Activated T-cell treated with anti-CD3 and anti-CD28 coated beads, Interleukin-2, amount 50 U/mL, for 72 hours (primary cell): Measurements from ENCODE around the gene B3GNT7. TPM values are rescaled to one million over a fixed set of nuclear protein-coding genes. Genes with fewer than 3 reads are reported as not detected.
"Not testable (repeated sequence)": the region's sequence is repeated elsewhere in the genome, so short reads cannot be mapped to it uniquely, and the experiment has no call there.

Experiments used
- ATAC-seq, 2 donors: fragments of 150-1000 bp; cut with Tn5 transposase; replicated peaks in 1 of 2; 2 replicates each; pipeline ENCODE4 v1.10.0; 2021; ENCODE audit warnings: moderate library complexity in 2 of 2, mild to moderate bottlenecking in 1 of 2
- DNase-seq, 2 donors: peaks; one replicate each; pipeline ENCODE4 v3.0.0; 2021 to 2022; ENCODE audit warnings: mixed read lengths in 1 of 2
- H3K27ac Mint-ChIP-seq: one replicate; pipeline ENCODE4 v1.8.0; 2022; ENCODE audit warnings: mild to moderate bottlenecking, moderate library complexity, mixed read lengths
- H3K27me3 Mint-ChIP-seq: one replicate; pipeline ENCODE4 v1.8.0; 2022; ENCODE audit warnings: low read depth, mixed read lengths
- H3K36me3 Mint-ChIP-seq, 2 donors: one replicate each; pipeline ENCODE4 v1.8.0; 2022; ENCODE audit warnings: mixed read lengths in 2 of 2, mild to moderate bottlenecking in 1 of 2; ENCODE audit not compliant: insufficient read depth in 2 of 2
- H3K4me1 Mint-ChIP-seq: one replicate; pipeline ENCODE4 v1.8.0; 2022; ENCODE audit warnings: low read depth, mixed read lengths
- H3K4me3 Mint-ChIP-seq, 2 donors: one replicate each; pipeline ENCODE4 v1.8.0; 2022; ENCODE audit warnings: mild to moderate bottlenecking in 2 of 2, mixed read lengths in 2 of 2, moderate library complexity in 2 of 2
- H3K9me3 Mint-ChIP-seq, 2 donors: one replicate each; pipeline ENCODE4 v1.8.0; 2022; ENCODE audit warnings: mixed read lengths in 2 of 2
- total RNA-seq, 2 donors: library from RNA; stranded (reverse); gene quantifications; one replicate each; pipeline ENCODE4 v1.2.3, GENCODE V29; 2022

The B3GNT7 gene
- total RNA-seq, 2 donors from 2014 or later = 0.34 to 0.76 TPM

GRCh38 chr2:231407686-231408085 is 12.2 kb downstream of the B3GNT7 start:
- peaks cover 12% of the 10 kb centered on the region for H3K4me1 Mint-ChIP-seq
- H3K9me3 Mint-ChIP-seq, H3K27ac Mint-ChIP-seq, ATAC-seq, H3K4me3 Mint-ChIP-seq, DNase-seq: not testable (repeated sequence)
- peaks cover 3 to 10% of the 10 kb centered on the region in 2 donors for H3K36me3 Mint-ChIP-seq
- H3K27me3 Mint-ChIP-seq = peaks cover 21% of the 10 kb centered on the region

DNA sequence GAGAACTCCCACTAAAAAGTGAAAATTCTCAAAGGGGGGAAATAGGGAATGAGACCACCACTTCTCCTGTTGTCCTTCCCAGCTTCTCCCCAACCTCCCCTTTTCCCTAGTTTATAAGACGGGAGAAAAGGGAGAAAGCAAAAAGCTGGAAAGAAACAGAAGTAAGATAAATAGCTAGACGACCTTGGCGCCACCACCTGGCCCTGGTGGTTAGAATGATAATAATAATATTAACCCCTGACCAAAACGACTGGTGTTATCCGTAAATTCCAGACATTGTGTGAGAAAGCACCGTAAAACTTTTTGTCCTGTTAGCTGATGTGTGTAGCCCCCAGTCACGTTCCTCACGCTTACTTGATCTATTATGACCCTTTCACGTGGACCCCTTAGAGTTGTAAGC is 12.8 kb downstream of the B3GNT7 start:
- not testable (repeated sequence) for H3K4me3 Mint-ChIP-seq, H3K9me3 Mint-ChIP-seq, H3K27ac Mint-ChIP-seq, ATAC-seq, DNase-seq
- Mint-ChIP-seq H3K4me1 (peaks cover 12% of the 10 kb centered on the region), H3K27me3 (peaks cover 24% of the 10 kb centered on the region), H3K36me3 (peaks cover 3 to 10% of the 10 kb centered on the region in 2 donors)

DNA sequence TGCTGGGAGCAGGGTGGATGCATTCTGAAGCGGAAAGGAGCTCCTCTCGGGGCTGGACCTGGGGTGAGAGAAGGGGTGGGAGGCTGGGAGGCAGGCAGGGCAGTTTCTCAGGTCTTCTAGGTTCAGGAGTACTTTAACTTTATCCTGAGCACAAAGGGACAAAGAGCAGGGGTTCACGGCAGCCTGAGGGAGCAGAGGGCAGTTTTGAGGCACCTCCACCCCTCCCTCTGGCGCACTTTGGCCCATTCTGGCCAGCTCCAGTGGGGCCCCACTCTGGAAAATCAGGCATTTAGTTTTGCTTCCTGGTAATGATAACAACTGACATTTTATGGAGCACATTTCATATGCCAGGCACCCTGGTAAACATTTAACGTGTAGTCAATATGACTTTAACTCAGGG is 14.3 kb downstream of the B3GNT7 start:
- H3K4me3 Mint-ChIP-seq = no peak overlapping the region
- no peaks in the 10 kb centered on the region for H3K9me3 Mint-ChIP-seq
- no peak overlapping the region for H3K27ac Mint-ChIP-seq
- peaks cover 3 to 10% of the 10 kb centered on the region in 2 donors for H3K36me3 Mint-ChIP-seq
- peaks cover 33% of the 10 kb centered on the region for H3K27me3 Mint-ChIP-seq
- DNase-seq (no peak), ATAC-seq (no peak)
- H3K4me1 Mint-ChIP-seq = peaks cover 12% of the 10 kb centered on the region

DNA sequence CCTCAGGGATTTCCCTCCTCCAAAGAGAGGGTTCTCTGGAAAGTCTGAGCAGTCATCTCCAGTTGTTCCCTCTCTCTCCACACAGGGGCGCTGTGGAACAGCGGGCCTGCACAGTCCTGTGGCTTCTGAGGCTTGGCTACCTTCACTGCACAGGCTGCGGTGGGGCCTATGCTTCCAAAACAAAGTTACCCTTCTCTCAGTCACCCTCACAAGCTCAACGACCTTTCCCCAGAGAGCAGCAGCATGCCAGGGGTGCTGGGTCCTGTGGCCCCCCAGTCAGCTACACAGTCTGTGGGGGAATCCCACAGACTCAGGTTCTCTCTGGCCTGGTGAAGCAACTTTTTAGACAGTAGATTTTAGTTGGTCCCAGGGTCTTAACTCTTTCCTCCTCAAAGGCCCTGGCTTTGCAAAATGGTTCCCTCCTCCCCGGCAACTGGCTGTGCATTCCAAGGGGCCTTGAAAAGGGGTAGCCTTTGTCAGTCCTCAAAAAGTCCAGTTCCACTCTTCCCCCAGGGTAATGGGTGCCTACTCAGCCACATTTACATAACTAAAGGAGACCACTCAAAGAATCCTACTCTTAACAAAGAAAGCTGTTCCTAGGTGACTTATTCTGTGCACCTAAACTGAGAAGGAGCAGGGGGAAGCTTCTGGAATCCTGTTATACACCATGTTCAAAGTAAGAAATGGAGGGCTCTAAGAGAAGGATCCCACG is 14.9 kb downstream of the B3GNT7 start:
- Mint-ChIP-seq H3K9me3 (no peaks in the 10 kb centered on the region), H3K4me3 (no peak overlapping the region), H3K36me3 (peaks cover 3 to 10% of the 10 kb centered on the region in 2 donors), H3K4me1 (peaks cover 7% of the 10 kb centered on the region), H3K27ac (no peak overlapping the region), H3K27me3 (peaks cover 33% of the 10 kb centered on the region)
- ATAC-seq (no peak), DNase-seq (no peak)

- DNase-seq = no peak
- peak overlapping the region; percentile 65 to 79 for H3K4me3 Mint-ChIP-seq
- H3K27ac Mint-ChIP-seq = no peak overlapping the region
- H3K36me3 Mint-ChIP-seq = peaks cover 3 to 10% of the 10 kb centered on the region in 2 donors
- no peaks in the 10 kb centered on the region for H3K9me3 Mint-ChIP-seq
- no peak for ATAC-seq
- peaks cover 33% of the 10 kb centered on the region for H3K27me3 Mint-ChIP-seq
- H3K4me1 Mint-ChIP-seq = no peaks in the 10 kb centered on the region
Measured at GRCh38 chr2:231411237-231411636, 15.7 kb downstream of the B3GNT7 start.

- peaks cover 33% of the 10 kb centered on the region for H3K27me3 Mint-ChIP-seq
- H3K27ac Mint-ChIP-seq = no peak overlapping the region
- no peaks in the 10 kb centered on the region for H3K4me1 Mint-ChIP-seq
- H3K9me3 Mint-ChIP-seq = no peaks in the 10 kb centered on the region
- peak overlapping the region; percentile 65 to 79 for H3K4me3 Mint-ChIP-seq
- peaks cover 3 to 10% of the 10 kb centered on the region in 2 donors for H3K36me3 Mint-ChIP-seq
- ATAC-seq (peak; percentile 99), DNase-seq (peak; percentile 82 to 86)
Measured at GRCh38 chr2:231411831-231412617, 16.5 kb downstream of the B3GNT7 start.

DNA sequence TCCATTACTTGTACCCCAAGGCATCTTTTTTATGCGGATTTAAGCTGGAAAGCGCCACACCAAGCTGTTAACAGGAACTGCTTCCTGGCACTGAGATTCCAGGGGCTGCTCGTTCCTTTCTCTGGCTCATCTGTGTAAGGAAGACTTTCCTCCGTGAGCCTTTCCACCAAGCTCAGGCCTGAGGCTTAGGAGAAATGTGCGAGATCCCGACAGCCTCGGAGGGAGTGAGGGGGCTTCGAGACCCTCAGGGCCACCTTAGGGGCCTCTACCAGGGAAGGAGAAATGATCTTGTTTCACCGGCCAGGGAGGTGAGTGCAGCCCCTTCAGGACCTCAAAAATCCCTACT is 17.1 kb downstream of the B3GNT7 start:
- H3K27me3 Mint-ChIP-seq = peaks cover 33% of the 10 kb centered on the region
- no peaks in the 10 kb centered on the region for H3K4me1 Mint-ChIP-seq
- no peak overlapping the region for H3K27ac Mint-ChIP-seq
- ATAC-seq = no peak
- no peak for DNase-seq
- H3K4me3 Mint-ChIP-seq = peak overlapping the region; percentile 33 to 54
- no peaks in the 10 kb centered on the region for H3K9me3 Mint-ChIP-seq
- H3K36me3 Mint-ChIP-seq = peaks cover 3 to 10% of the 10 kb centered on the region in 2 donors

DNA sequence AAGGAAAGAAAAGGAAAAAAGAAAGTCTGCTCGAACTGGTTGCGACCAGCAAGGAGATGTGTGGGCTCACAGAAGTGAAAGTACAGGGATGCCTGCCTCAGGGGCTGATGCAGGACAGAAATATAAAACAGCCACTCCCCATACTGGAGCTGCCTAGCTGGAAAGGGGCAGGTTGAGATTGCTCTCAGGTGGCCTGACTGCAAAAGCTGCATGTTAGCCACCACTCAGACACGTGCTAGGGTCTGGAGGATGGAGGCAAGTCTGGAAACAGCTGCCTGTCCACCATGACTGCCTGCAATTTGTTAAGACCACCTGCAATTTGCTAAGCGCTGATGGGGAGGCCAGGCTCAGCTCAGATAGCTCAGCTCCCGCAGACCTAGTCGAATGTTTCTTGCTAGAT is 17.9 kb downstream of the B3GNT7 start:
- H3K4me3 Mint-ChIP-seq = no peak overlapping the region
- DNase-seq (no peak), ATAC-seq (no peak)
- no peaks in the 10 kb centered on the region for H3K4me1 Mint-ChIP-seq
- no peaks in the 10 kb centered on the region for H3K9me3 Mint-ChIP-seq
- peaks cover 3 to 10% of the 10 kb centered on the region in 2 donors for H3K36me3 Mint-ChIP-seq
- peaks cover 33% of the 10 kb centered on the region for H3K27me3 Mint-ChIP-seq
- H3K27ac Mint-ChIP-seq = no peak overlapping the region

DNA sequence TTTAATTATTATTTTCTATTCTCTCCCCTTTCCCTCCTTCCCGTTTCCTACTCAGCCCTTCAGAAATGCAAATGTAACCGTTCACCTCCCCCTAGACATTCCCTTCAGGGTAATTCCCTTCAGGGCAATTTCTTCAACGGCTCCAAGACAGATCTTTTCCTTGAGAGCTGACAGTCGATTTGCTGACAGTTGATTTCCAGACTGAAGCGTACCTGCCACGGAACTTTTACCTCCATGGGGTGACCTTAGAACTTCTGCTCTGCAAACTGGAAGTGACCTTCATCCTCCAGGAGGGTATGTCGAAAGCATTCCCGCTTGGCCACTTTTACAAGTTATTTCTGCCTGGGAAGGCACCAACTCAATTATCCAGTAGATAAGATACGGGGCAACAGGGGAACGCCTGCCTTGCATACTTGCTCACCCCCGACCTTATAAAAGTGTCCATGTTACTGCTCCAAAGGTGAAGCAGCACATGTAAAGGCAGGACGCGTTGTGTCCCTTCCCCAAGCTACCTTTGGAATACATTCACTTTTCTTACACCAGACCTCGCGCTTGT is 18.5 kb downstream of the B3GNT7 start:
- no peak overlapping the region for H3K27ac Mint-ChIP-seq
- DNase-seq = no peak
- H3K4me1 Mint-ChIP-seq = no peaks in the 10 kb centered on the region
- H3K9me3 Mint-ChIP-seq = no peaks in the 10 kb centered on the region
- peaks cover 3 to 10% of the 10 kb centered on the region in 2 donors for H3K36me3 Mint-ChIP-seq
- peaks cover 38% of the 10 kb centered on the region for H3K27me3 Mint-ChIP-seq
- ATAC-seq = no peak
- no peak overlapping the region for H3K4me3 Mint-ChIP-seq

DNA sequence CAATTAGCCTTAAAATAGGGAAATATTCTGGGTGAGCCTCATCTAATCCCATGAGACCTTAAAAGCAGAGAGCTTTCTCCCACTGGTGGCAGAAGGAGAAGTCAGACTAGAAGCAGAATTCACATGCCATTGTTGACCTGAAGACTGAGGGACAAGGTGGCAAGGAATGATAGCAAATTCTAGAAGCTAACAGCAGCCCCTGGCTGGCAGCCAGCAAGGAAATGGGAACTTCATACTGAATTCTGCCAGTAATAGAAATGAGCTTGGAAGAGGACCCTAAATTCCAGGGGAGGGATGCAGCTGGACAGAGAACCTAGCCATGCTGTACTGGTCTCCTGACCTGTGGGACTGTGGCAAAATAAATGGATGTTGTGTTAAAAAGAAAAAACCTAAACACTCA is 19.5 kb downstream of the B3GNT7 start:
- no peak for DNase-seq
- no peak overlapping the region for H3K27ac Mint-ChIP-seq
- H3K36me3 Mint-ChIP-seq = peaks cover 3 to 10% of the 10 kb centered on the region in 2 donors
- no peak overlapping the region for H3K4me3 Mint-ChIP-seq
- ATAC-seq = no peak
- H3K27me3 Mint-ChIP-seq = peaks cover 41% of the 10 kb centered on the region
- H3K9me3 Mint-ChIP-seq = no peaks in the 10 kb centered on the region
- no peaks in the 10 kb centered on the region for H3K4me1 Mint-ChIP-seq

DNA sequence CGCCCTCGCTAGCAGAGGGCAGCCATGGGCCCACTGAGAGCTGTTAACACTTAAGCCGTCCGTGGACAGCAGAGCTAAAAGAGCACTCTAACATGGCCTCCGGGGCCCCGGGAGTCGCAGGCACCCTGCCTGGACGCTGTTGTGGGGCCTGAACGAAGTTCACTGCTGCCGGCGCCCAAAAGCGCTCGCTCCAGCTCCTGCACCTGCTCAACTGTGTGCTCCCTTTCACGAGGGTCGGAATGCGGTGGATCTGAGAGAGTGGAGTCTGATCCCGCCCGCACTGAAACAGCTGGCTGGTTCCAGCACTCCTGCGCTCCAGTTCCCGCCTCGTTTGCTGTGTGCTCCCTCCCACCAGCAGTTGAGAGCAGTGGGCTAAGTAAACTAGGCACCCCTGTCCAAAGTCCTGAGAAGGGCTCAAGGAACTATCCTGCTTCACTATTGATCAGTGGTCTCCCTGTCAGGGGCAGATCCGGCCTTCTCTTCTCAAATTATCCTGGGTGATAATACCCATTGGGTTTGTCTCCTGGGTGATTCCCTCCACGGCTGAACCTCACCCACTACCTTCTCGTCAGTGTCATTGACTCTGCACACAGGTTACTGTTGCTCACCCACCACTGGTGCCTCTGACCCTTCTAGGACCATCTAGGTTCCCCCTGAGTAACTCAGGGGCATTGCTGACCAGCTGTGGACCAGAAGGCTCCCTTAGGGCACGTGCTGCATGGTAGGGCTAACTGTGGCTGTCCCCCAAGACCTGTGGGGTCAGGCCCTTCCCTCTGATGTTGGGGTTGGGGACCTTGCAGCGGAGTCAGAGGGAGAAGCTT is 23.5 kb downstream of the B3GNT7 start:
- Mint-ChIP-seq H3K27me3 (peaks cover 11% of the 10 kb centered on the region), H3K9me3 (no peaks in the 10 kb centered on the region), H3K4me3 (no peak overlapping the region), H3K36me3 (no peaks in the 10 kb centered on the region), H3K27ac (no peak overlapping the region), H3K4me1 (no peaks in the 10 kb centered on the region)
- ATAC-seq = no peak
- DNase-seq = no peak

DNA sequence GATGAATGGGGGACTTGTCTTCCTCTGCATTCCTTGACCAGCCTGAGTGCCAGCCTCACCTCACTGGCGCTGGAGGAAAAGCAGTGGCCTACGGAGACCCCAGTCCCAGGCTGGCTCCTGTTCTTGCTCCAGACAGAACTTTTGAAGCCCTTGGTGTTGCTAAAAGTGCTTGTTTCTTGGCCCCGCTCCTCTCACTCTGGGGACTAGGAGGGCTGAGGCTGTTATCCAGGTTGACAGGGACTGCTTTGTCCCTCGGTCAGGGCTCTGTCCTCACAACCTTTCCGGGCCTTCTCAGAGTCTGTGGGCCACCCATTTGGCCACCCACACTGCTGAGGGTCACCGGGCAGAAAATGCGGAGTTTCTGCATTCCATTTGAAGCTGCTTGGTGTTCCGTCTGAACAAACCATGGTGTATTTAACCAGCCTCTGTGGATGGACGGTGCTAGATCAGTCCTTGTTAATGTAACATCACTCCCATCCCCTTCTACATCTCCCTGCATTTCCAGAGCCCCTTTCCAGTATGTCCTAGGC is 25.6 kb downstream of the B3GNT7 start:
- Mint-ChIP-seq H3K36me3 (no peaks in the 10 kb centered on the region), H3K9me3 (no peaks in the 10 kb centered on the region), H3K4me1 (peaks cover 11% of the 10 kb centered on the region), H3K27ac (no peak overlapping the region), H3K4me3 (no peak overlapping the region), H3K27me3 (peaks cover 8% of the 10 kb centered on the region)
- no peak for DNase-seq
- ATAC-seq = no peak
